ENCODE measurements around the gene SAP130. TPM values are rescaled to one million over a fixed set of nuclear protein-coding genes. Genes with fewer than 3 reads are reported as not detected.

SAP130 gene
- polyA plus RNA-seq, 1 of the 3 experiments (the other 2 are of a cell fraction), result 19.0 TPM

- no peaks in the 10 kb centered on the region for H3K79me2 ChIP-seq (ENCODE audit: insufficient read depth)
- no peak for TF ChIP-seq ELF1 (IDR thresholded peaks at IDR 0.05)
- no peak for TF ChIP-seq MEF2A (IDR thresholded peaks at IDR 0.05; ENCODE audit: borderline replicate concordance, low read depth)
- TF ChIP-seq PBX3 (IDR thresholded peaks at IDR 0.05), result no peak
- TF ChIP-seq RXRA (IDR thresholded peaks at IDR 0.05; ENCODE audit: borderline replicate concordance, low read depth), result no peak
- no peak for TF ChIP-seq USF1 (IDR thresholded peaks at IDR 0.05; ENCODE audit: borderline replicate concordance, low read depth)
- no peak for TF ChIP-seq GATA2 (CRISPR knock-in tag; IDR thresholded peaks at IDR 0.05)
- no peak for TF ChIP-seq GABPA (IDR thresholded peaks at IDR 0.05; ENCODE audit: low read depth)
- no peak for TF ChIP-seq ZBTB33 (IDR thresholded peaks at IDR 0.05; ENCODE audit: borderline replicate concordance, low read depth)
- TF ChIP-seq EP300 (IDR thresholded peaks at IDR 0.05; ENCODE audit: borderline replicate concordance in 1 of 2, low read depth in 1 of 2, low read length in 1 of 2), result no peak
- no peak for TF ChIP-seq RCOR1 (IDR thresholded peaks at IDR 0.05; ENCODE audit: low read length)
- TF ChIP-seq TAF1 (IDR thresholded peaks at IDR 0.05; ENCODE audit: borderline replicate concordance, low read depth, low read length), result no peak
- no peak for TF ChIP-seq YY1 (IDR thresholded peaks at IDR 0.05; ENCODE audit: low read depth)
- no peak for TF ChIP-seq FOXJ3 (CRISPR knock-in tag; IDR thresholded peaks at IDR 0.05)
- TF ChIP-seq SMC3 (IDR thresholded peaks at IDR 0.05; ENCODE audit: low read depth, low read length), result no peak
- no peak for TF ChIP-seq NRF1 (IDR thresholded peaks at IDR 0.05; ENCODE audit: low read depth, low read length)
- H3K4me2 ChIP-seq, result no peak overlapping the region
- ChIA-PET POLR2A (no interaction called here), CTCF (no interaction called here)
- no peak for DNase-seq
- H3K27me3 ChIP-seq (ENCODE audit: insufficient read depth), result no peaks in the 10 kb centered on the region
- peaks cover 6% of the 10 kb centered on the region for H3F3A ChIP-seq (replicated peaks; ENCODE audit: insufficient read depth)
- no peaks in the 10 kb centered on the region for H3K4me1 ChIP-seq (ENCODE audit: control insufficient read depth in 1 of 2, insufficient read depth in 2 of 2, low read depth in 1 of 2, low read length in 1 of 2)
- H3K9ac ChIP-seq, result no peak overlapping the region
- 81% methylated on average over 2 of the region's 2 CpGs for WGBS (ENCODE audit: low lambda C conversion rate)
- no peaks in the 10 kb centered on the region for H3K9me2 ChIP-seq
- no peak overlapping the region for H3K27ac ChIP-seq (ENCODE audit: low read depth in 2 of 2, low read length in 1 of 2)
- no peak overlapping the region for H2AFZ ChIP-seq (ENCODE audit: low read depth)
- H4K20me1 ChIP-seq (ENCODE audit: insufficient read depth), result no peaks in the 10 kb centered on the region
- peaks cover 51 to 60% of the 10 kb centered on the region in 2 experiments for H3K36me3 ChIP-seq (replicated peaks in 1 of 2; ENCODE audit: control insufficient read depth in 1 of 2, insufficient read depth in 2 of 2, low read length in 1 of 2)
- no peak overlapping the region for H3K4me3 ChIP-seq (ENCODE audit: low read depth in 2 of 2, low read length in 1 of 2)
- H3K9me3 ChIP-seq, result no peaks in the 10 kb centered on the region
Observed at GRCh38 chr2:127943186-127943585, 84.7 kb downstream of the SAP130 start.

GRCh38 chr2:127942002-127942401 is 85.9 kb downstream of the SAP130 start:
- H3K4me2 ChIP-seq, result no peak overlapping the region
- H3K27ac ChIP-seq (ENCODE audit: low read depth in 2 of 2, low read length in 1 of 2), result no peak overlapping the region
- H3K4me1 ChIP-seq (ENCODE audit: control insufficient read depth in 1 of 2, insufficient read depth in 2 of 2, low read depth in 1 of 2, low read length in 1 of 2), result no peaks in the 10 kb centered on the region
- no peak overlapping the region for H3K9ac ChIP-seq
- no peaks in the 10 kb centered on the region for H3K9me3 ChIP-seq
- peaks cover 47 to 55% of the 10 kb centered on the region in 2 experiments for H3K36me3 ChIP-seq (replicated peaks in 1 of 2; ENCODE audit: control insufficient read depth in 1 of 2, insufficient read depth in 2 of 2, low read length in 1 of 2)
- DNase-seq, result no peak
- no peak overlapping the region for H2AFZ ChIP-seq (ENCODE audit: low read depth)
- no peaks in the 10 kb centered on the region for H3K79me2 ChIP-seq (ENCODE audit: insufficient read depth)
- H3K4me3 ChIP-seq (ENCODE audit: low read depth in 2 of 2, low read length in 1 of 2), result no peak overlapping the region
- 95% methylated on average over 6 of the region's 6 CpGs for WGBS (ENCODE audit: low lambda C conversion rate)
- H3K9me2 ChIP-seq, result no peaks in the 10 kb centered on the region
- H3K27me3 ChIP-seq (ENCODE audit: insufficient read depth), result no peaks in the 10 kb centered on the region
- ChIA-PET POLR2A (no interaction called here), CTCF (no interaction called here)
- H4K20me1 ChIP-seq (ENCODE audit: insufficient read depth), result no peaks in the 10 kb centered on the region
- H3F3A ChIP-seq (replicated peaks; ENCODE audit: insufficient read depth), result peaks cover 2% of the 10 kb centered on the region
- TF ChIP-seq USF1 (IDR thresholded peaks at IDR 0.05; ENCODE audit: borderline replicate concordance, low read depth), result no peak
- no peak for TF ChIP-seq EP300 (IDR thresholded peaks at IDR 0.05; ENCODE audit: borderline replicate concordance in 1 of 2, low read depth in 1 of 2, low read length in 1 of 2)
- TF ChIP-seq ZBTB33 (IDR thresholded peaks at IDR 0.05; ENCODE audit: borderline replicate concordance, low read depth), result no peak
- no peak for TF ChIP-seq SIN3A (IDR thresholded peaks at IDR 0.05; ENCODE audit: borderline replicate concordance, low read depth, low read length)
- no peak for TF ChIP-seq MAX (IDR thresholded peaks at IDR 0.05; ENCODE audit: low read depth)
- no peak for TF ChIP-seq YY1 (IDR thresholded peaks at IDR 0.05; ENCODE audit: low read depth)
- TF ChIP-seq RAD21 (IDR thresholded peaks at IDR 0.05; ENCODE audit: low read length), result no peak
- TF ChIP-seq MEF2A (IDR thresholded peaks at IDR 0.05; ENCODE audit: borderline replicate concordance, low read depth), result no peak
- no peak for TF ChIP-seq SMC3 (IDR thresholded peaks at IDR 0.05; ENCODE audit: low read depth, low read length)
- no peak for TF ChIP-seq POLR2AphosphoS5 (IDR thresholded peaks at IDR 0.05; ENCODE audit: low read depth, low read length)
- TF ChIP-seq EZH2phosphoT487 (IDR thresholded peaks at IDR 0.05; ENCODE audit: borderline replicate concordance, low read depth), result no peak
- no peak for TF ChIP-seq TEAD4 (IDR thresholded peaks at IDR 0.05; ENCODE audit: borderline replicate concordance, insufficient read depth)
- TF ChIP-seq FOXM1 (IDR thresholded peaks at IDR 0.05; ENCODE audit: low read depth), result no peak
- no peak for TF ChIP-seq ELF1 (IDR thresholded peaks at IDR 0.05)
